DOHH2 (cell line): ENCODE measurements around the gene SHB.

ENCODE experiments used
- H3F3A ChIP-seq: fragments of 200-600 bp; sonication (generic), shearing (Covaris generic); 2 replicates; pipeline ENCODE4 v1.6.0; 2016; ENCODE audit warnings: antibody characterized with exemption, mild to moderate bottlenecking; ENCODE audit not compliant: control insufficient read depth, insufficient read depth
- H3K27ac ChIP-seq: fragments of 200-600 bp; sonication (generic); 2 replicates; pipeline ENCODE4 v1.5.1; 2014; ENCODE audit warnings: low read depth, mild to moderate bottlenecking, low read length, moderate library complexity
- H3K27me3 ChIP-seq: fragments of 200-600 bp; sonication (generic); 2 replicates; pipeline ENCODE4 v1.6.1; 2014; ENCODE audit warnings: mild to moderate bottlenecking, low read length, mixed read lengths; ENCODE audit not compliant: control insufficient read depth
- H3K36me3 ChIP-seq: fragments of 200-600 bp; sonication (generic); 2 replicates; pipeline ENCODE4 v1.6.1; 2014; ENCODE audit warnings: mild to moderate bottlenecking, low read length, moderate library complexity, mixed read lengths; ENCODE audit not compliant: control insufficient read depth
- H3K4me1 ChIP-seq: fragments of 200-600 bp; sonication (generic); 2 replicates; pipeline ENCODE4 v1.6.1; 2014; ENCODE audit warnings: mild to moderate bottlenecking, low read length, mixed read lengths; ENCODE audit not compliant: control insufficient read depth
- H3K4me2 ChIP-seq: fragments of 200-600 bp; sonication (generic); 2 replicates; pipeline ENCODE4 v1.6.0; 2014; ENCODE audit warnings: mild to moderate bottlenecking, low read length, moderate library complexity
- H3K4me3 ChIP-seq: fragments of 200-600 bp; sonication (generic); 2 replicates; pipeline ENCODE4 v1.5.1; 2014; ENCODE audit warnings: mild to moderate bottlenecking, low read length, mixed read lengths
- H3K79me2 ChIP-seq: fragments of 200-600 bp; sonication (generic); 2 replicates; pipeline ENCODE4 v1.6.1; 2014; ENCODE audit warnings: mild to moderate bottlenecking, low read length, mixed read lengths; ENCODE audit not compliant: control insufficient read depth
- H3K9me2 ChIP-seq: fragments of 200-600 bp; sonication (generic); replicated peaks from 2 replicates; pipeline ENCODE4 v1.6.1; 2014; ENCODE audit warnings: mild to moderate bottlenecking, low read length, mixed read lengths; ENCODE audit not compliant: control insufficient read depth
- H3K9me3 ChIP-seq: fragments of 200-600 bp; sonication (generic); 2 replicates; pipeline ENCODE4 v1.6.1; 2014; ENCODE audit warnings: antibody characterized with exemption, low read length, mixed read lengths; ENCODE audit not compliant: control insufficient read depth, insufficient read depth
- H4K20me1 ChIP-seq: fragments of 200-600 bp; sonication (generic); 2 replicates; pipeline ENCODE4 v1.6.0; 2014; ENCODE audit warnings: low read depth, mild to moderate bottlenecking, antibody characterized with exemption, low read length, moderate library complexity; ENCODE audit not compliant: control insufficient read depth, insufficient read depth
- CTCF ChIP-seq: fragments of 200-600 bp; sonication (generic); IDR thresholded peaks from one replicate; pipeline ENCODE4 v1.5.1; 2014; ENCODE audit warnings: antibody characterized with exemption, mild to moderate bottlenecking, low read depth, low read length; ENCODE audit not compliant: poor library complexity, severe bottlenecking
- EZH2phosphoT487 ChIP-seq: fragments of 200-600 bp; sonication (generic); IDR thresholded peaks from 2 replicates; pipeline ENCODE4 v1.6.1; 2017; ENCODE audit warnings: borderline replicate concordance, mild to moderate bottlenecking, antibody characterized with exemption, low read length, moderate library complexity, mixed read lengths

Gene SHB

GRCh38 chr9:37971108-37971459 lies 97.9 kb downstream of the SHB start:
- no peaks in the 10 kb centered on the region for H4K20me1 ChIP-seq
- TF ChIP-seq CTCF (no peak), EZH2phosphoT487 (no peak)
- H3K27ac ChIP-seq: no peak overlapping the region
- H3F3A ChIP-seq: no peaks in the 10 kb centered on the region
- no peaks in the 10 kb centered on the region for H3K9me3 ChIP-seq
- H3K4me2 ChIP-seq: no peak overlapping the region
- H3K79me2 ChIP-seq: no peaks in the 10 kb centered on the region
- H3K4me3 ChIP-seq: no peak overlapping the region
- H3K36me3 ChIP-seq: no peaks in the 10 kb centered on the region
- no peaks in the 10 kb centered on the region for H3K9me2 ChIP-seq
- no peaks in the 10 kb centered on the region for H3K27me3 ChIP-seq
- H3K4me1 ChIP-seq: no peaks in the 10 kb centered on the region

GRCh38 chr9:37970301-37971107 lies 98.5 kb downstream of the SHB start:
- Histone ChIP-seq H3K4me2 (no peak overlapping the region), H3K79me2 (no peaks in the 10 kb centered on the region), H3K27ac (no peak overlapping the region), H3K4me1 (no peaks in the 10 kb centered on the region), H4K20me1 (no peaks in the 10 kb centered on the region), H3K9me2 (no peaks in the 10 kb centered on the region), H3K36me3 (no peaks in the 10 kb centered on the region), H3F3A (no peaks in the 10 kb centered on the region), H3K27me3 (no peaks in the 10 kb centered on the region), H3K9me3 (no peaks in the 10 kb centered on the region), H3K4me3 (no peak overlapping the region)
- no peak for TF ChIP-seq EZH2phosphoT487
- no peak for TF ChIP-seq CTCF

GRCh38 chr9:37969558-37970300 lies 99.3 kb downstream of the SHB start:
- Histone ChIP-seq H3K79me2 (no peaks in the 10 kb centered on the region), H3K4me1 (no peaks in the 10 kb centered on the region), H3K27ac (no peak overlapping the region), H3K4me2 (no peak overlapping the region), H3K9me2 (no peaks in the 10 kb centered on the region), H4K20me1 (no peaks in the 10 kb centered on the region), H3K27me3 (no peaks in the 10 kb centered on the region), H3K36me3 (no peaks in the 10 kb centered on the region), H3K4me3 (no peak overlapping the region), H3F3A (no peaks in the 10 kb centered on the region), H3K9me3 (no peaks in the 10 kb centered on the region)
- TF ChIP-seq CTCF (no peak), EZH2phosphoT487 (no peak)
